CD14-positive monocyte (primary cell): ENCODE results near the gene HECTD4. TPM values are rescaled to one million over a fixed set of nuclear protein-coding genes. Genes with fewer than 3 reads are reported as not detected.

ENCODE experiments used
- DNase-seq, 3 donors: peaks; one replicate each; pipeline ENCODE4 v3.0.0-alpha.2; 2011 to 2022
- H2AFZ ChIP-seq: 2 replicates; pipeline ENCODE4 v1.6.0; 2012; ENCODE audit warnings: mild to moderate bottlenecking, low read depth, low read length, inconsistent platforms; ENCODE audit not compliant: insufficient read depth, poor library complexity, severe bottlenecking
- H3K27ac ChIP-seq, 2 donors: 1 replicate in 1 of 2; 2 replicates in 1 of 2; pipeline ENCODE4 v1.5.1; 2012 to 2013; ENCODE audit warnings: low read length in 2 of 2, control low read depth in 1 of 2, inconsistent platforms in 1 of 2, low read depth in 1 of 2, mild to moderate bottlenecking in 1 of 2
- H3K27me3 ChIP-seq, 2 donors: one replicate each; pipeline versions ENCODE4 v1.6.0 to v1.6.1; 2011 to 2013; ENCODE audit warnings: low read length in 2 of 2; ENCODE audit not compliant: control insufficient read depth in 2 of 2, insufficient read depth in 2 of 2
- H3K36me3 ChIP-seq, 2 donors: replicated peaks in 1 of 2; 1 replicate in 1 of 2; 2 replicates in 1 of 2; pipeline versions ENCODE4 v1.5.1 to v1.6.1; 2012 to 2013; ENCODE audit warnings: low read length in 2 of 2, control low read depth in 1 of 2, inconsistent platforms in 1 of 2, mild to moderate bottlenecking in 1 of 2; ENCODE audit not compliant: insufficient read depth in 2 of 2, control insufficient read depth in 1 of 2
- H3K4me1 ChIP-seq, 2 donors: 1 replicate in 1 of 2; 2 replicates in 1 of 2; pipeline versions ENCODE4 v1.5.1 to v1.6.1; 2012 to 2013; ENCODE audit warnings: low read length in 2 of 2, control low read depth in 1 of 2, inconsistent platforms in 1 of 2, mild to moderate bottlenecking in 1 of 2, moderate library complexity in 1 of 2; ENCODE audit not compliant: insufficient read depth in 2 of 2, control insufficient read depth in 1 of 2
- H3K4me2 ChIP-seq: replicated peaks from 2 replicates; pipeline ENCODE3; 2012; ENCODE audit warnings: low read length, moderate library complexity, mild to moderate bottlenecking; ENCODE audit not compliant: poor library complexity, severe bottlenecking; ENCODE audit errors: extremely low read depth
- H3K4me3 ChIP-seq, 3 experiments: fragments of 200-600 bp in 1 of 3; sonication (generic) in 1 of 3; replicated peaks in 1 of 3; 1 replicate in 2 of 3; 2 replicates in 1 of 3; pipeline ENCODE4 v1.5.1; 2011 to 2013; ENCODE audit warnings: low read length in 3 of 3, mild to moderate bottlenecking in 3 of 3, control low read depth in 2 of 3, low read depth in 2 of 3, inconsistent platforms in 1 of 3, moderate library complexity in 1 of 3
- H3K79me2 ChIP-seq: 2 replicates; pipeline ENCODE4 v1.6.0; 2012; ENCODE audit warnings: mild to moderate bottlenecking, control low read depth, inconsistent platforms, low read length, moderate library complexity; ENCODE audit not compliant: insufficient read depth
- H3K9ac ChIP-seq: 2 replicates; pipeline ENCODE4 v1.6.0; 2017; ENCODE audit warnings: low read length, mild to moderate bottlenecking; ENCODE audit not compliant: insufficient read depth, poor library complexity, severe bottlenecking
- H3K9me3 ChIP-seq, 2 donors: replicated peaks in 1 of 2; 1 replicate in 1 of 2; 2 replicates in 1 of 2; pipeline versions ENCODE4 v1.5.1 to v1.6.1; 2012 to 2013; ENCODE audit warnings: low read length in 2 of 2, control low read depth in 1 of 2; ENCODE audit not compliant: control insufficient read depth in 1 of 2, insufficient read depth in 1 of 2
- H4K20me1 ChIP-seq: 2 replicates; pipeline ENCODE4 v1.6.0; 2012; ENCODE audit warnings: mild to moderate bottlenecking, low read length, control low read depth, moderate library complexity; ENCODE audit not compliant: insufficient read depth
- H3K27ac Mint-ChIP-seq, 7 donors: one replicate each; pipeline ENCODE4 v1.8.0; 2020; ENCODE audit warnings: mild to moderate bottlenecking in 7 of 7, mixed read lengths in 7 of 7, moderate library complexity in 6 of 7, inconsistent platforms in 2 of 7
- H3K27me3 Mint-ChIP-seq, 3 donors: one replicate each; pipeline ENCODE4 v1.8.0; 2021 to 2022; ENCODE audit warnings: low read depth in 3 of 3, mild to moderate bottlenecking in 3 of 3, mixed read lengths in 3 of 3, moderate library complexity in 3 of 3, inconsistent platforms in 1 of 3
- H3K36me3 Mint-ChIP-seq, 2 donors: one replicate each; pipeline ENCODE4 v1.8.0; 2020; ENCODE audit warnings: mixed read lengths in 2 of 2, inconsistent platforms in 1 of 2, mild to moderate bottlenecking in 1 of 2
- H3K4me1 Mint-ChIP-seq: one replicate; pipeline ENCODE4 v1.8.0; 2020; ENCODE audit warnings: mild to moderate bottlenecking, mixed read lengths
- H3K4me3 Mint-ChIP-seq, 2 donors: one replicate each; pipeline ENCODE4 v1.8.0; 2020; ENCODE audit warnings: mild to moderate bottlenecking in 2 of 2, mixed read lengths in 2 of 2, moderate library complexity in 1 of 2
- H3K9me3 Mint-ChIP-seq, 7 donors: one replicate each; pipeline ENCODE4 v1.8.0; 2020 to 2022; ENCODE audit warnings: mixed read lengths in 7 of 7, mild to moderate bottlenecking in 6 of 7, moderate library complexity in 6 of 7, inconsistent platforms in 2 of 7
- WGBS: methylation state at CpG from one replicate; pipeline ENCODE4 v1.1.5; 2013; ENCODE audit warnings: missing lambda C conversion rate; ENCODE audit not compliant: insufficient coverage; 5-methylcytosine and 5-hydroxymethylcytosine counted together
- intact Hi-C, 2 donors: fragments of 100-400 bp; cut with micrococcal nuclease; formaldehyde crosslinking; loops; one replicate each; pipeline versions ENCODE4 v1.15.0 to v1.15.1; 2023
- polyA plus RNA-seq, 3 donors: library from polyadenylated mRNA; depleted of rRNA in 1 of 3; unstranded in 2 of 3; stranded (reverse) in 1 of 3; fragments of 300-500 nt in 2 of 3; fragments of >200 nt in 1 of 3; fragmentation: Illumina TruSeq in 2 of 3; gene quantifications; 1 replicate in 2 of 3; 2 replicates in 1 of 3; pipeline ENCODE4 v1.2.3, GENCODE V29; 2012 to 2021
- TF ChIP-seq, protein P1 (sequence below): fragments of 200-600 bp; IDR thresholded peaks from one replicate; pipeline ENCODE4 v1.8.0; 2022; ENCODE audit warnings: antibody characterized with exemption, mild to moderate bottlenecking

The HECTD4 gene
- polyA plus RNA-seq, 3 donors: 0.73 to 18.3 (median 2.4) TPM

DNA sequence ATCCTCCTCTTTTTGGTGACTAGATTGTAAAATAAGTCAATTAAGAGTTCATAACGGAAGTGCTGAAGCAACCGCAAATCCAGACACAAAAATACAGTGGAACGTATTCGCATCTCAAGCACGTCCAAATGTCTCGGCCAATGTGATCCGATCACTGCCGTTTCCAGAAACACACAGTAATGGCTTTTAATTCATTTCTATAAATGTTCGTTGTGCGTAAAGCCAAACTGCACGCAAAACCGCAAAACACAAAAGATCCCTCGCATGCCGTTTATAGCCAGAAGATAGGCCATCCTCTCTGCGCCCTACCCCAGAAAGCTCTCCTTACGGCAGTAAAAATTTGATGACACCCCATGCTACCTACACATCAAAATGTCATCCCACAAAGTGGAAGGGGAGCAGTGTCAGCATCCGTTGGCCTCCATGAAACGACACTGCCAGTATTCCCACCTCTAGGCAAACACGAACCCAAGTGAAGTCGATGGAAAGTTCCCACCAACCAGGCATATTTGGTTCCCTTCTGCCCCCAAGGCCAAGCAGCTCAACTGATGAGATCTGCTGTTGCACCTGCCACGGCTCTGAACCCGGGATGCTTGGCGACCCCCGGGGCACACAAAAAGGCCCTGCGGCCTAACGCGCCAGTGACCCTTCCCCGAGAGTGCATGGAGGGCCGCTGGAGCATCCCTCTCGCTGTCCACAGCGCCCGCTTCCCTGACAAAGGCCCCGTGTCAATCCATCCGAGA is 1.4 kb downstream of the HECTD4 start:
- Histone ChIP-seq H3K9me3 (no peaks in the 10 kb centered on the region), H3K36me3 (no peaks in the 10 kb centered on the region), H3K4me2 (peak overlapping the region; percentile 89), H4K20me1 (peaks cover 38% of the 10 kb centered on the region), H3K79me2 (peaks cover 61% of the 10 kb centered on the region), H3K4me3 (peak overlapping the region; percentile 47 to 90 (median 82)), H3K4me1 (peaks cover 22 to 28% of the 10 kb centered on the region in 2 donors), H2AFZ (peak overlapping the region; percentile 100), H3K27ac (peak overlapping the region in 1 of 2 donors; percentile 82), H3K27me3 (no peaks in the 10 kb centered on the region), H3K9ac (peak overlapping the region; percentile 80)
- TF ChIP-seq, protein P1, sequence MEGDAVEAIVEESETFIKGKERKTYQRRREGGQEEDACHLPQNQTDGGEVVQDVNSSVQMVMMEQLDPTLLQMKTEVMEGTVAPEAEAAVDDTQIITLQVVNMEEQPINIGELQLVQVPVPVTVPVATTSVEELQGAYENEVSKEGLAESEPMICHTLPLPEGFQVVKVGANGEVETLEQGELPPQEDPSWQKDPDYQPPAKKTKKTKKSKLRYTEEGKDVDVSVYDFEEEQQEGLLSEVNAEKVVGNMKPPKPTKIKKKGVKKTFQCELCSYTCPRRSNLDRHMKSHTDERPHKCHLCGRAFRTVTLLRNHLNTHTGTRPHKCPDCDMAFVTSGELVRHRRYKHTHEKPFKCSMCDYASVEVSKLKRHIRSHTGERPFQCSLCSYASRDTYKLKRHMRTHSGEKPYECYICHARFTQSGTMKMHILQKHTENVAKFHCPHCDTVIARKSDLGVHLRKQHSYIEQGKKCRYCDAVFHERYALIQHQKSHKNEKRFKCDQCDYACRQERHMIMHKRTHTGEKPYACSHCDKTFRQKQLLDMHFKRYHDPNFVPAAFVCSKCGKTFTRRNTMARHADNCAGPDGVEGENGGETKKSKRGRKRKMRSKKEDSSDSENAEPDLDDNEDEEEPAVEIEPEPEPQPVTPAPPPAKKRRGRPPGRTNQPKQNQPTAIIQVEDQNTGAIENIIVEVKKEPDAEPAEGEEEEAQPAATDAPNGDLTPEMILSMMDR: no peak
- peaks cover 28% of the 10 kb centered on the region for H3K4me1 Mint-ChIP-seq
- peaks cover 0 to 4% (median 0%) of the 10 kb centered on the region in 7 donors for H3K9me3 Mint-ChIP-seq
- intact Hi-C loops: loop anchor here (5.0 to 10.0 kb wide), 2 partner anchors 36 to 256 kb away; partner anchors contain the start of genes PTPN11 (in 1 of the 2) and TRAFD1 (in 1 of the 2)
- H3K36me3 Mint-ChIP-seq: no peaks in the 10 kb centered on the region
- peaks cover 0 to 5% (median 2%) of the 10 kb centered on the region in 3 donors for H3K27me3 Mint-ChIP-seq
- WGBS: 58% methylated on average over 34 of the region's 34 CpGs
- peak in 1 of 3 donors; percentile 5 for DNase-seq
- H3K4me3 Mint-ChIP-seq: peak overlapping the region; percentile 98 to 100
- peak overlapping the region; percentile 68 to 95 (median 87) for H3K27ac Mint-ChIP-seq

DNA sequence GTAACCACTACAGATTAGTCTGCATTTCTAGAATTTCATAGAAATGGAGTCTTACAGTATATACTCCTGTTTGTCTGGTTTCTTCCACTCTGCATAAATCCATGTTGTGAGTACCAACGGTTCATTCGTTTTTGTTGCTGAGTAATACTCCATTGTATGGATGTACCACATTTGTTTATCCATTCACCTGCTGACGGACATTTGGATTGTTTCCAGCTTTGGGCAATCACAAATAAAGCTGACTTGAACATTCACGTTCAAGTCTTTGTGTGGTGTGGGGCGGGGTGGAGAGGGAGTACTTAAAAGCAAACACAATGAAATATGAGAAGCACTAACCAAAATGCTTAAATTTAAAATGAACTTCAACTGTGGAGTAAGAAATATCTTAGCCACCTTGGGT is 7.1 kb downstream of the HECTD4 start:
- no peak overlapping the region for H3K27ac Mint-ChIP-seq
- no peak overlapping the region for H3K27ac ChIP-seq
- TF ChIP-seq, protein P1: no peak
- H3K4me1 ChIP-seq: peaks cover 0 to under 1% of the 10 kb centered on the region in 2 donors
- H3K9ac ChIP-seq: no peak overlapping the region
- WGBS: no CpG with 5 or more reads among the region's 5 CpGs
- H4K20me1 ChIP-seq: peaks cover 74% of the 10 kb centered on the region
- H3K4me3 ChIP-seq: no peak overlapping the region
- no peaks in the 10 kb centered on the region for H3K9me3 ChIP-seq
- peaks cover 0 to 2% (median 0%) of the 10 kb centered on the region in 7 donors for H3K9me3 Mint-ChIP-seq
- no peak for DNase-seq
- peaks cover 0 to 2% of the 10 kb centered on the region in 2 donors for H3K36me3 Mint-ChIP-seq
- no peak overlapping the region for H2AFZ ChIP-seq
- H3K27me3 Mint-ChIP-seq: peaks cover 0 to 3% (median 2%) of the 10 kb centered on the region in 3 donors
- no peaks in the 10 kb centered on the region for H3K27me3 ChIP-seq
- H3K4me1 Mint-ChIP-seq: peaks cover 8% of the 10 kb centered on the region
- H3K4me3 Mint-ChIP-seq: no peak overlapping the region
- no peak overlapping the region for H3K4me2 ChIP-seq
- peaks cover 97% of the 10 kb centered on the region for H3K79me2 ChIP-seq
- peaks cover 0 to 11% of the 10 kb centered on the region in 2 donors for H3K36me3 ChIP-seq
- intact Hi-C loops: no loop called here
